ENCODE results near the gene DLG1.

The DLG1 gene

GRCh38 chr3:197025736-197026480, 272.5 kb downstream of the DLG1 start:
- no peak for DNase-seq

GRCh38 chr3:197024881-197025735, 273.3 kb downstream of the DLG1 start:
- no peak for DNase-seq

DNA sequence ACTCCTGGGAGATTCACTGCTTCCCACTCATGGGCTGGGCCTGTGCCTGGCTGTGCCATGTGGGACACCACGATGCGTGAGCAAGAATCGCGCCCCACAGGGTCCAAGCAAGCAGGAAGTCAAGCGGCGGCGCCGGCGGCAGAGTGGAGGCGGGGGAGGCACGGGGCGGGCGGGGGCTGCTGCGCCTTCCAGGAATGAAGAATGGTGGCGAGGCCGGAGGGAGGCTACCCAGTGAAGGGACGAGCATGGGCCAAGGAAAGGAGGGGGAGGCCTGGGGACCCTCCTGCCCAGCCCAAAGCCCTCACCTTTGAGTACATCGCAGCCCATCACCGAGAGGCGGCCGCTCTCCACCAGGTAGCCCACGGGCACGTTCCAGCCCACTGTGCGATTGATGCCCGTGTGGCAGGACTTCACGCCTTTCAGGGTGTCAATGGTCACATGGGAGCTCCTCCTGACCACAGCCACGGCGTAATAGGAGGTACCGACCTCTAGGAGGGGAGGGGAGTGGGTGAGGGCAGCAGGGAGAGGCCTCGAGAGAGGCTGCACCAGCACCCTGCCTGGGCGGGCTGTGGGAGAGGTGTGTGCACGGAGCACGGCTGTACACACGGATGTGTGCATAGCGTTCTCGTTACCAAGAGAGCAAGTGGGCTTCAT, 274.3 kb downstream of the DLG1 start:
- DNase-seq = no peak

DNA sequence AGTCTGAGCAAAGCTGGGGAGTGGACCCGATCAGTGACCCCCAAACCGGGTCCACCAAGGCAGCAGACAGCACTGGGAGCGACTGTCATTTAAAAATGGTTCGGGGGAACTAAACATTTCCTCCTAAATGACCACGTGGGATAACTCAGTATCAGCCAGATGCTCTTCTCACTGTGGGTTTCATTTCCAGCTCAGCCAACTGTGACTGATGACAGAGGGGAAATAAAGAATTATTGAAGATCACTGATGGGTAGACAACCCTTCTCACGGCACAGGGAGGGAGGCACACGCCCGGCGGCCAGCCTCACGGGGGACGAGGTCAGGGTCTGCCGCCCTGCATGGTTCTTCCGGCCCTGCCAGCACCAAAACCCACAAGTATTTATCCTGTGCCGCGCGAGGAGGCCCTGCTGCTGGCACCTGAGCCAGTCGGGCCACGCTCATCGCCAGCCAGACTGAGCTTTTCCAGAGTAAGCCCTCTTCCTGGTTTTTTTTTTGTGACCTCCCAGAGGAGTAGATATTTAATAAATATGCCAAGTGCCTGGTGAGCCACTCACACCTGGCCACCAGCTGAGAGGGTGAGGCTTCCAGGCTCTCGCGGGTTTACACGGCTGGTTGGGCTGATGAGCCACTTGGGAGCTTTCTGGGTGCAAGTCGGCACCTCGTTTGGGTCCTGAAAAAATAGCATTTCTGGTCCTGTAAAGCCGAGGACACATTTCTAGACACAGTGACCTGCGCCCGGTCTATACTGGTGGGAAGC, 275.0 kb downstream of the DLG1 start:
- no peak for DNase-seq

GRCh38 chr3:197022405-197023231, 275.8 kb downstream of the DLG1 start:
- no peak for DNase-seq

DNA sequence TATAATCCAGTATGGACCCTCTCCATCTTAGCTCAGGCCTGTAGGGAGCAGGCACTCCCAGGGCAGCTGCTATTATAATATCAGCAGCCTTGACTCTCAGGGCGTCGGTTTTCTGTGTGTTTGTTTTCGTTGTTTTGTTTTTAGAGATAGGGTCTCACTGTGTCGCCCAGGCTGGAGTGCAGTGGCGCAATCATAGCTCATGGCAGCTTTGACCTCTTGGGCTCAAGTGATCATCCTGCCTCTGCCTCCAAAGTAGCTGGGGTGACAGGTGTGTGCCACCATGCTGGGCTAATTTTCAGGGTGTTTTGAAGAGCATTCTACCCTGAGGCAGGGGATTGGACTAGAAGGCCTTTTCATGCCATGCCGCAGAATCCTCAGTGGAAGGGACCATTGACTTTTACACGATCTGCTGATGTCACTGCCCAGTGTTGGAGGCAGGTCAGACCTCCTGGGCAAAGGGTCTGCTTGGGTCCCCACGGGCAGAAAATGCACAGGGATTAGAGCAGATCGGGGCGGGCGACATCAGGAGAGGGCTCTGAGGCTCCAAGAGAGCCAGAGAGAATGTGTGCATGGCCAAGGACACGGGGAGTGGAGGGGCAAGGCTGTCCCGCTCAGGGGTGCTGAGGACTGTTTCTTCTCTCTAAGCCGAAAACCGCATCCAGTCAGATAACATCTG, 276.5 kb downstream of the DLG1 start:
- no peak for DNase-seq

- DNase-seq = no peak
Observed at GRCh38 chr3:197021231-197021630, 277.2 kb downstream of the DLG1 start.

- no peak for DNase-seq
Observed at GRCh38 chr3:197019535-197019934, 278.9 kb downstream of the DLG1 start.

DNA sequence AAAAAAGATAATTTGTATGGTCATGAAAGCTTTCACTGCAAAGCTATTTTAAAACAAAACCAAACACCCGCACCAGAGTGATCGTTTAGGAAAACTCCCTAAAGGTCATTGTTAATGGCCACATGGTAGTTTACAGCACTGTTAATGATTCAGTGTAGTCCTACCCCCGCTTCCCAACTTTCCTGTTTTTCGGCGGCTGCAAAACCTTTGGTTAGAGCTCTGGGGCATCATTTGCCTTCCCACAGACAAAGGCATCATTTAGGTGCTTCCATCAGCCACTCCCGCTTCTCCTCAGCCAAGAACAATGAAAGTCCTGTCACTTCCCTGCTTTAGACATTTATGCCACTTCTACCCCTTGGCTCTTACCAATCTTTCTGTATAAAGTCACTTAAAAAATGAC, 279.4 kb downstream of the DLG1 start:
- no peak for DNase-seq

GRCh38 chr3:197017003-197017402, 281.4 kb downstream of the DLG1 start:
- no peak for DNase-seq

- DNase-seq = no peak
Observed at GRCh38 chr3:197015790-197016736, 282.3 kb downstream of the DLG1 start.

DNA sequence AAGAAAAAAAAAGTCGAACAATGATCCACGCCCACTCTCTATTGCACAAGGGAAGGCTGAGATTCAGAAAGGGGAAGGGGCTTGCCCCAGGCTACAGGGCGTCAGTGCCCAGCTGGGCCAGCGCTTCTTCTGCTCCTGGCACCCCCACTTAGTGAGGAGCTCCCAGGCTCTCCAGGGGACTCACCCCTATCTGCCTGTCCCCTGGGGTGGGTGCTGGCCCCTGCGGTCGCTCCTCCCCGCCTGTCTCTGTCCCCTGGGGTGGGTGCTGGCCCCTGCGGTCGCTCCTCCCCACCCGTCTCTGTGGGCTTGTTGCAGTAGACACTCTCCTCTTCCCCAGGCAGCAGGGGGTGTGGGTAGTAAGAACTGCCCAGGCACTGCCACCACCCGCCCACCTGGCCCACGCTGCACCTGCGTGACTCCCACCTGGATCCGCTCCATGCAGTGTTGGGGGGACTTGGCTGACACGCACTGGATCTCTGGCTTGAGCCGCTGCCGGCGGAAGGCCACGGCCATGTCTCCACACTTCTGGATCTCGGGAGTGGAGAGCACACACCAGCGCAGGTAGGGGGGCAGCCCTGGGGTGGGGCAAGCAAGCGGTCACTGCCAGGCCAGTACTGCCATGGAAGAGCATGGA, 283.4 kb downstream of the DLG1 start:
- DNase-seq = no peak

GRCh38 chr3:197014024-197014423, 284.4 kb downstream of the DLG1 start:
- no peak for DNase-seq

- no peak for DNase-seq
Observed at GRCh38 chr3:197012540-197012883, 285.9 kb downstream of the DLG1 start.

- no peak for DNase-seq
Observed at GRCh38 chr3:197011780-197012539, 286.5 kb downstream of the DLG1 start.

GRCh38 chr3:197010556-197011351, 287.7 kb downstream of the DLG1 start:
- DNase-seq = no peak

GRCh38 chr3:197009532-197010019, 288.8 kb downstream of the DLG1 start:
- no peak for DNase-seq
